GM21423 (cell line): ENCODE results near the gene SATL1.
"Not testable (repeated sequence)": the region's sequence is repeated elsewhere in the genome, so short reads cannot be mapped to it uniquely, and the experiment has no call there.

ENCODE experiments used
- ATAC-seq: cut with Tn5 transposase; IDR thresholded peaks from one replicate; pipeline ENCODE4 v1.9.1; 2021; ENCODE audit warnings: mild to moderate bottlenecking, moderate library complexity; ENCODE audit not compliant: unreplicated experiment

SATL1 gene

GRCh38 chrX:85112293-85112692 lies 131.3 kb downstream of the SATL1 start:
- ATAC-seq, result no peak

GRCh38 chrX:85111347-85111746 lies 132.2 kb downstream of the SATL1 start:
- ATAC-seq, result no peak

GRCh38 chrX:85109235-85109634 lies 134.3 kb downstream of the SATL1 start:
- no peak for ATAC-seq

- no peak for ATAC-seq
These were observed 135.4 kb downstream of the SATL1 start for GRCh38 chrX:85108165-85108564.

GRCh38 chrX:85107407-85107806 lies 136.2 kb downstream of the SATL1 start:
- no peak for ATAC-seq

- no peak for ATAC-seq
These were observed 154.2 kb downstream of the SATL1 start for GRCh38 chrX:85089321-85089840.

- ATAC-seq, result no peak
These were observed 158.7 kb downstream of the SATL1 start for GRCh38 chrX:85084770-85085393.

- ATAC-seq, result not testable (repeated sequence)
These were observed 166.3 kb downstream of the SATL1 start for GRCh38 chrX:85077247-85077646.

- ATAC-seq, result peak; percentile 52
These were observed 177.9 kb downstream of the SATL1 start for GRCh38 chrX:85065512-85066198.

GRCh38 chrX:85052636-85053343 lies 190.8 kb downstream of the SATL1 start:
- ATAC-seq, result no peak

GRCh38 chrX:85052205-85052604 lies 191.4 kb downstream of the SATL1 start:
- no peak for ATAC-seq

GRCh38 chrX:85051627-85052026 lies 192.0 kb downstream of the SATL1 start:
- no peak for ATAC-seq
